Keratinocyte (primary cell): ENCODE data around the gene IL17C. TPM values are rescaled to one million over a fixed set of nuclear protein-coding genes. Genes with fewer than 3 reads are reported as not detected.

Experiments used
- DNase-seq: peaks from one replicate; pipeline ENCODE4 v3.0.0-alpha.2; 2011; ENCODE audit warnings: low read depth, missing footprints, low spot score
- FAIRE-seq: peaks from 2 replicates; lab custom pipeline; 2011; peaks lifted over from hg19 to GRCh38; lab: Jason Lieb, UNC
- H2AFZ ChIP-seq: 2 replicates; pipeline ENCODE4 v1.6.0; 2012; ENCODE audit warnings: low read length, control low read depth, inconsistent platforms; ENCODE audit not compliant: control insufficient read depth
- H3K27ac ChIP-seq: 2 replicates; pipeline ENCODE4 v1.5.1; 2011; ENCODE audit warnings: low read length; ENCODE audit not compliant: control insufficient read depth, insufficient read depth
- H3K27me3 ChIP-seq: 3 replicates; pipeline ENCODE4 v1.6.0; 2011; ENCODE audit warnings: low read length; ENCODE audit not compliant: control insufficient read depth, insufficient read depth; ENCODE audit errors: extremely low read depth
- H3K36me3 ChIP-seq, 2 experiments: 2 replicates in 1 of 2; 3 replicates in 1 of 2; pipeline ENCODE4 v1.5.1; 2011; ENCODE audit warnings: low read length in 2 of 2, mild to moderate bottlenecking in 1 of 2; ENCODE audit not compliant: control insufficient read depth in 2 of 2, insufficient read depth in 2 of 2; ENCODE audit errors: extremely low read depth in 1 of 2
- H3K4me1 ChIP-seq: 3 replicates; pipeline ENCODE4 v1.5.1; 2011; ENCODE audit warnings: low read length; ENCODE audit not compliant: control insufficient read depth, insufficient read depth; ENCODE audit errors: extremely low read depth
- H3K4me2 ChIP-seq: 3 replicates; pipeline ENCODE4 v1.6.0; 2011; ENCODE audit warnings: low read depth, low read length; ENCODE audit not compliant: control insufficient read depth, insufficient read depth; ENCODE audit errors: extremely low read depth
- H3K4me3 ChIP-seq, 3 experiments: fragments of 200-600 bp in 1 of 3; sonication (generic) in 1 of 3; 2 replicates in 2 of 3; 3 replicates in 1 of 3; pipeline ENCODE4 v1.5.1; 2011 to 2016; ENCODE audit warnings: low read length in 3 of 3, mild to moderate bottlenecking in 3 of 3, control low read depth in 2 of 3, inconsistent platforms in 1 of 3, low read depth in 1 of 3, mixed read lengths in 1 of 3, mixed run types in 1 of 3, moderate library complexity in 1 of 3; ENCODE audit not compliant: control insufficient read depth in 2 of 3, insufficient read depth in 2 of 3; ENCODE audit errors: extremely low read depth in 1 of 3
- H3K79me2 ChIP-seq: 2 replicates; pipeline ENCODE4 v1.6.0; 2012; ENCODE audit warnings: low read length; ENCODE audit not compliant: control insufficient read depth, insufficient read depth
- H3K9ac ChIP-seq: 3 replicates; pipeline ENCODE4 v1.6.0; 2011; ENCODE audit warnings: low read length; ENCODE audit not compliant: control insufficient read depth, insufficient read depth; ENCODE audit errors: extremely low read depth
- H3K9me1 ChIP-seq: 3 replicates; pipeline ENCODE4 v1.6.0; 2011; ENCODE audit warnings: low read length; ENCODE audit not compliant: control insufficient read depth, insufficient read depth; ENCODE audit errors: extremely low read depth
- H3K9me3 ChIP-seq: 2 replicates; pipeline ENCODE4 v1.5.1; 2012; ENCODE audit warnings: low read depth, low read length; ENCODE audit not compliant: control insufficient read depth
- H4K20me1 ChIP-seq: 3 replicates; pipeline ENCODE4 v1.6.0; 2011; ENCODE audit warnings: low read length; ENCODE audit not compliant: control insufficient read depth, insufficient read depth; ENCODE audit errors: extremely low read depth
- EZH2 ChIP-seq: IDR thresholded peaks from one replicate; pipeline ENCODE4 v1.6.1; 2012; ENCODE audit warnings: inconsistent platforms, mild to moderate bottlenecking, low read length, moderate library complexity
- dilution Hi-C: fragments of 300-500 bp; cut with MboI; formaldehyde crosslinking; loops from one replicate; pipeline ENCODE4 v1.7.0; 2020; ENCODE audit warnings: low sequenced_read_pairs; ENCODE audit not compliant: extremely low pct_ligation_motif_present
- polyA plus RNA-seq, 5 experiments: library from polyadenylated mRNA; depleted of rRNA in 3 of 5; stranded (reverse) in 3 of 5; stranded (forward) in 1 of 5; unstranded in 1 of 5; fragments of >200 nt; gene quantifications; 1 replicate in 1 of 5; 2 replicates in 3 of 5; 3 replicates in 1 of 5; pipeline versions ENCODE4 v1.2.1 to v1.2.3, GENCODE V29; 2011 to 2012; ENCODE audit warnings: missing spikeins in 2 of 5, low read depth in 1 of 5, low replicate concordance in 1 of 5
- TF ChIP-seq, protein P1 (sequence below), 3 experiments: IDR thresholded peaks in 1 of 3; conservative IDR thresholded peaks in 1 of 3; optimal IDR thresholded peaks in 1 of 3; 2 replicates in 2 of 3; 3 replicates in 1 of 3; pipeline versions ENCODE3 to v1.5.1; 2011; ENCODE audit warnings: low read length in 3 of 3, mild to moderate bottlenecking in 3 of 3, moderate library complexity in 2 of 3, control low read depth in 1 of 3, inconsistent platforms in 1 of 3; ENCODE audit not compliant: insufficient read depth in 2 of 3; ENCODE audit errors: extremely low read depth in 1 of 3

The IL17C gene
- polyA plus RNA-seq, 1 donor (not counting 4 experiments of a cell fraction or from before 2014, with no cell fraction given) = not detected

DNA sequence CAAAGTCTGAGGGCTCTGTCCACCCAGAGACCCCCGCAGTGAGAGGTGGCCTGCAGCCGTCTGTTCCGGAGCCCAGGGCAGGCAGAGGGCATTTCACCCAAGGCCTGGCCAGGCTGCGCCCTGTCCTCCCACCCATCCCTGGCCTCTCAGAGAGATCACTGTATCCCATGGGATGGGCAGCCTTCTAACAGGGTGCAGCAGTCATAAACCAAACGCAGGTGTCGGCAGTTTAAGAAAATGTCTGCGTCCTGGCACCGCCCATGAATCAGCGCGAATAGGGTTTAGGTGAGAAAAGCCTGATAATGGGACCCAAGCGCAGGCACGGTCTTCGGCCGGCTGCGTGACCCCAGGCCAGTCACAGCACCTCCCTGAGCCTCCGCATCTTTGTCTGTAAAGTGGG, 7.1 kb downstream of the IL17C start:
- H2AFZ ChIP-seq = no peak overlapping the region
- peaks cover 10% of the 10 kb centered on the region for H4K20me1 ChIP-seq
- DNase-seq (no peak), FAIRE-seq (no peak)
- peaks cover 22% of the 10 kb centered on the region for H3K27me3 ChIP-seq
- peaks cover 2% of the 10 kb centered on the region for H3K9me1 ChIP-seq
- no peak overlapping the region for H3K9ac ChIP-seq
- no peaks in the 10 kb centered on the region for H3K36me3 ChIP-seq
- peaks cover 6% of the 10 kb centered on the region for H3K4me1 ChIP-seq
- no peaks in the 10 kb centered on the region for H3K79me2 ChIP-seq
- no peak overlapping the region for H3K4me3 ChIP-seq
- TF ChIP-seq EZH2 = no peak
- TF ChIP-seq, protein P1, sequence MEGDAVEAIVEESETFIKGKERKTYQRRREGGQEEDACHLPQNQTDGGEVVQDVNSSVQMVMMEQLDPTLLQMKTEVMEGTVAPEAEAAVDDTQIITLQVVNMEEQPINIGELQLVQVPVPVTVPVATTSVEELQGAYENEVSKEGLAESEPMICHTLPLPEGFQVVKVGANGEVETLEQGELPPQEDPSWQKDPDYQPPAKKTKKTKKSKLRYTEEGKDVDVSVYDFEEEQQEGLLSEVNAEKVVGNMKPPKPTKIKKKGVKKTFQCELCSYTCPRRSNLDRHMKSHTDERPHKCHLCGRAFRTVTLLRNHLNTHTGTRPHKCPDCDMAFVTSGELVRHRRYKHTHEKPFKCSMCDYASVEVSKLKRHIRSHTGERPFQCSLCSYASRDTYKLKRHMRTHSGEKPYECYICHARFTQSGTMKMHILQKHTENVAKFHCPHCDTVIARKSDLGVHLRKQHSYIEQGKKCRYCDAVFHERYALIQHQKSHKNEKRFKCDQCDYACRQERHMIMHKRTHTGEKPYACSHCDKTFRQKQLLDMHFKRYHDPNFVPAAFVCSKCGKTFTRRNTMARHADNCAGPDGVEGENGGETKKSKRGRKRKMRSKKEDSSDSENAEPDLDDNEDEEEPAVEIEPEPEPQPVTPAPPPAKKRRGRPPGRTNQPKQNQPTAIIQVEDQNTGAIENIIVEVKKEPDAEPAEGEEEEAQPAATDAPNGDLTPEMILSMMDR (optimal IDR thresholded peaks at IDR 0.05 in 1 of 3, IDR thresholded peaks at IDR 0.05 in 1 of 3, conservative IDR thresholded peaks at IDR 0.05 in 1 of 3; ENCODE audit: extremely low read depth in 1 of 3, insufficient read depth in 2 of 3, low read length in 3 of 3) = no peak
- no peaks in the 10 kb centered on the region for H3K9me3 ChIP-seq
- H3K4me2 ChIP-seq = no peak overlapping the region
- H3K27ac ChIP-seq = no peak overlapping the region
- dilution Hi-C loops = no loop called here

DNA sequence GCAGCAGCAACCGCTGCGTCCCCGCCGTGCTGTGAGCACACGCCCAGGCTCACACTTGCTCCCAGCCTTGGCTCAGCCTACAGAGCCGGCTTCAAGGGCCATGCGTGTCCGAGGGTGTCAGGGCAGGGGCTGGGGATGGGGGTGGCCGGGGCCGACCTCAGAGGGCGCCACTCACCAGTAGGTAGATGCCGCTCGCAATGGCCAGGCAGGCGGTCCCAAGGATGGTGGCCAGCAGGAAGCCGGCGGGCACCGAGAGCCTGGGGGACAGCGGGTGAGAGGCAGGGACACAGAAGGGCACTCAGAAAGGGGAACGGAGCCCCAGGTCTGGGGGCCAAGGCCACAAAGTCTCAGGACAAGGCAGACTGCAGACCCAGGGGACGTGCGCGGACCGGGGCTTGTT, 7.6 kb downstream of the IL17C start:
- no peaks in the 10 kb centered on the region for H3K36me3 ChIP-seq
- H3K27me3 ChIP-seq = peaks cover 18% of the 10 kb centered on the region
- no peak overlapping the region for H3K4me2 ChIP-seq
- H3K79me2 ChIP-seq = no peaks in the 10 kb centered on the region
- dilution Hi-C loops = no loop called here
- no peak for TF ChIP-seq EZH2
- TF ChIP-seq, protein P1 (optimal IDR thresholded peaks at IDR 0.05 in 1 of 3, IDR thresholded peaks at IDR 0.05 in 1 of 3, conservative IDR thresholded peaks at IDR 0.05 in 1 of 3; ENCODE audit: extremely low read depth in 1 of 3, insufficient read depth in 2 of 3, low read length in 3 of 3) = no peak
- H3K4me1 ChIP-seq = peaks cover 6% of the 10 kb centered on the region
- H3K9me1 ChIP-seq = peaks cover 2% of the 10 kb centered on the region
- H3K4me3 ChIP-seq = no peak overlapping the region
- H3K9me3 ChIP-seq = no peaks in the 10 kb centered on the region
- H3K27ac ChIP-seq = no peak overlapping the region
- no peak overlapping the region for H3K9ac ChIP-seq
- H4K20me1 ChIP-seq = peaks cover 10% of the 10 kb centered on the region
- no peak for FAIRE-seq
- DNase-seq = no peak
- no peak overlapping the region for H2AFZ ChIP-seq
